B cell (primary cell): ENCODE data around the gene NSUN7. TPM values are rescaled to one million over a fixed set of nuclear protein-coding genes. Genes with fewer than 3 reads are reported as not detected.

Experiments
- ATAC-seq: fragments of 200-7000 bp; cut with Tn5 transposase; one replicate; pipeline ENCODE4 v1.10.0; 2021; ENCODE audit warnings: low read depth, mild to moderate bottlenecking, moderate number of reproducible peaks, moderate library complexity
- CTCF ChIA-PET: fragments of 350-600 bp; sonication (Branson Sonifier 250); formaldehyde crosslinking; loops from one replicate; lab custom pipeline; 2021; ENCODE audit warnings: antibody characterized with exemption, inconsistent platforms; lab: Charles Lee
- POLR2A ChIA-PET: fragments of 350-600 bp; sonication (Branson Sonifier 250); formaldehyde crosslinking; loops from one replicate; lab custom pipeline; 2021; ENCODE audit warnings: antibody characterized with exemption; lab: Charles Lee
- DNase-seq: peaks from one replicate; pipeline ENCODE4 v3.0.0; 2013
- H2AFZ ChIP-seq: 2 replicates; pipeline ENCODE4 v1.6.1; 2012; ENCODE audit warnings: mild to moderate bottlenecking, low read depth, low read length; ENCODE audit not compliant: insufficient read depth, poor library complexity, severe bottlenecking
- H3K27ac ChIP-seq, 2 donors: 1 replicate in 1 of 2; 2 replicates in 1 of 2; pipeline ENCODE4 v1.5.1; 2012 to 2013; ENCODE audit warnings: low read length in 2 of 2, mild to moderate bottlenecking in 2 of 2, moderate library complexity in 1 of 2
- H3K27me3 ChIP-seq, 4 experiments: fragments of 200-600 bp in 1 of 4; sonication (generic) in 1 of 4; replicated peaks in 1 of 4; 1 replicate in 2 of 4; 2 replicates in 2 of 4; pipeline versions ENCODE4 v1.6.1 to v1.7.0; 2013 to 2016; ENCODE audit warnings: low read length in 3 of 4, mild to moderate bottlenecking in 2 of 4, mixed read lengths in 1 of 4, moderate library complexity in 1 of 4; ENCODE audit not compliant: insufficient read depth in 4 of 4, control insufficient read depth in 3 of 4; ENCODE audit errors: control extremely low read depth in 1 of 4
- H3K36me3 ChIP-seq, 2 experiments: replicated peaks in 1 of 2; 1 replicate in 1 of 2; 2 replicates in 1 of 2; pipeline versions ENCODE4 v1.6.1 to v1.7.1; 2013; ENCODE audit warnings: low read length in 1 of 2; ENCODE audit not compliant: insufficient read depth in 2 of 2, control insufficient read depth in 1 of 2; ENCODE audit errors: control extremely low read depth in 1 of 2, extremely low read depth in 1 of 2
- H3K4me1 ChIP-seq, 2 donors: fragments of 200-600 bp in 1 of 2; sonication (generic) in 1 of 2; 1 replicate in 1 of 2; 2 replicates in 1 of 2; pipeline versions ENCODE4 v1.5.1 to v1.6.1; 2013 to 2017; ENCODE audit warnings: low read length in 2 of 2; ENCODE audit not compliant: control insufficient read depth in 2 of 2, insufficient read depth in 2 of 2
- H3K4me2 ChIP-seq: replicated peaks from 2 replicates; pipeline ENCODE3; 2012; ENCODE audit warnings: mild to moderate bottlenecking, low read depth, low read length; ENCODE audit not compliant: poor library complexity, severe bottlenecking
- H3K4me3 ChIP-seq, 5 experiments: fragments of 200-600 bp in 1 of 5; sonication (generic) in 1 of 5; 1 replicate in 3 of 5; 2 replicates in 2 of 5; pipeline versions ENCODE4 v1.5.1 to v1.7.0; 2011 to 2016; ENCODE audit warnings: low read length in 4 of 5, mild to moderate bottlenecking in 4 of 5, low read depth in 2 of 5, control low read depth in 1 of 5, moderate library complexity in 1 of 5; ENCODE audit not compliant: insufficient read depth in 1 of 5; ENCODE audit errors: control extremely low read depth in 1 of 5, extremely low read depth in 1 of 5
- H3K79me2 ChIP-seq: fragments of 200-600 bp; sonication (generic); one replicate; pipeline ENCODE4 v1.6.0; 2016; ENCODE audit warnings: low read length; ENCODE audit not compliant: control insufficient read depth, insufficient read depth
- H3K9ac ChIP-seq: fragments of 200-600 bp; sonication (generic); 2 replicates; pipeline ENCODE4 v1.6.1; 2017; ENCODE audit warnings: mild to moderate bottlenecking, low read length, moderate library complexity
- H3K9me3 ChIP-seq, 3 donors: one replicate each; pipeline versions ENCODE4 v1.6.1 to v1.7.1; 2013; ENCODE audit warnings: low read length in 2 of 3; ENCODE audit not compliant: control insufficient read depth in 2 of 3, insufficient read depth in 1 of 3; ENCODE audit errors: control extremely low read depth in 1 of 3
- H4K20me1 ChIP-seq: 2 replicates; pipeline ENCODE4 v1.6.0; 2012; ENCODE audit warnings: mild to moderate bottlenecking, low read length; ENCODE audit not compliant: insufficient read depth, control insufficient read depth, poor library complexity, severe bottlenecking
- H3K27ac Mint-ChIP-seq: one replicate; pipeline ENCODE4 v1.8.0; 2021; ENCODE audit warnings: mixed read lengths
- H3K27me3 Mint-ChIP-seq: one replicate; pipeline ENCODE4 v1.8.0; 2021; ENCODE audit warnings: mixed read lengths
- H3K4me1 Mint-ChIP-seq: one replicate; pipeline ENCODE4 v1.8.0; 2021; ENCODE audit warnings: mixed read lengths
- H3K4me3 Mint-ChIP-seq: one replicate; pipeline ENCODE4 v1.8.0; 2021; ENCODE audit warnings: mixed read lengths
- H3K9me3 Mint-ChIP-seq: one replicate; pipeline ENCODE4 v1.8.0; 2022; ENCODE audit warnings: mixed read lengths; ENCODE audit not compliant: insufficient read depth
- EZH2 ChIP-seq: IDR thresholded peaks from 2 replicates; pipeline ENCODE4 v1.6.1; 2012; ENCODE audit warnings: borderline replicate concordance, low read depth, mild to moderate bottlenecking, moderate library complexity, low read length; ENCODE audit not compliant: insufficient read depth, poor library complexity, severe bottlenecking
- WGBS: methylation state at CpG from one replicate; pipeline ENCODE4 v1.1.5; 2013; ENCODE audit warnings: missing lambda C conversion rate; ENCODE audit not compliant: insufficient coverage; 5-methylcytosine and 5-hydroxymethylcytosine counted together
- intact Hi-C: fragments of 100-400 bp; cut with micrococcal nuclease; formaldehyde crosslinking; loops from one replicate; pipeline ENCODE4 v1.10.0; 2022
- polyA plus RNA-seq: library from polyadenylated mRNA; depleted of rRNA; stranded (reverse); fragments of >200 nt; gene quantifications from 2 replicates; pipeline ENCODE4 v1.2.3, GENCODE V29; 2012
- total RNA-seq, 2 donors: library from RNA; stranded (reverse); fragments of 120-200 nt in 1 of 2; gene quantifications; 1 replicate in 1 of 2; 2 replicates in 1 of 2; pipeline versions ENCODE4 v1.2.3 to v1.2.4, GENCODE V29; 2013 to 2022
- TF ChIP-seq, protein P1 (sequence below): fragments of 200-600 bp; IDR thresholded peaks from one replicate; pipeline ENCODE4 v1.8.0; 2022; ENCODE audit warnings: antibody characterized with exemption, mild to moderate bottlenecking

NSUN7 gene
- total and polyA plus RNA-seq, 2 donors (not counting 1 experiment from before 2014, with no cell fraction given): 0.75 to 29.8 TPM

DNA sequence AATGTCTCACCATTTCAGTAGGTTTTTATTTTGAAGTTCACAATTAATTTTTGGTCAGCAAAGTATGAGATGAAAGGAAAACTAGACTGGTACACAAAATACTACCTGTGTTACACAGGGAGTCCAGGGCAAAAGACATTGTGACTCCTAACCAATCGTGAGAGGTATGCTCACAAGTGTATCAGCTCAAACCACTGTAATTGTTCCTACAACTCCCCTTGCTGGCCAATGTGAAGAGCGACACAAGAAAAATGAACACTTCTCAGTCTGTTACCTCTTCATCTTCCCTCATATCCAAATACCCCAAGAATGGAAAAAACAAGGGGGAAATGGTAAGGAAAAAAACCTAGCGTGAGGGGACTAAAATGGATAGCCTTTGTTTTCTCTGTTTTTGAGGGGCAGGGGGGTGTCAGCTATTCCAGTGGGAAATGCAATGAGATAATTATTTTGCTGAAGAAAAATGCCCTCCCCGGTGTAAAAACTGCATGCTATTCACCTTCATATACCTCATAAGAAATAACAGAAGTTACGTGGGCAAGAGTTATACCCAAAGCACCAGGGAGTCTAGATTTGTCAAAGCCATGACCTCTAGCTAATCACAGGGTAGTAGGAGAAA lies 30.6 kb upstream of the NSUN7 start:
- TF ChIP-seq, protein P1, sequence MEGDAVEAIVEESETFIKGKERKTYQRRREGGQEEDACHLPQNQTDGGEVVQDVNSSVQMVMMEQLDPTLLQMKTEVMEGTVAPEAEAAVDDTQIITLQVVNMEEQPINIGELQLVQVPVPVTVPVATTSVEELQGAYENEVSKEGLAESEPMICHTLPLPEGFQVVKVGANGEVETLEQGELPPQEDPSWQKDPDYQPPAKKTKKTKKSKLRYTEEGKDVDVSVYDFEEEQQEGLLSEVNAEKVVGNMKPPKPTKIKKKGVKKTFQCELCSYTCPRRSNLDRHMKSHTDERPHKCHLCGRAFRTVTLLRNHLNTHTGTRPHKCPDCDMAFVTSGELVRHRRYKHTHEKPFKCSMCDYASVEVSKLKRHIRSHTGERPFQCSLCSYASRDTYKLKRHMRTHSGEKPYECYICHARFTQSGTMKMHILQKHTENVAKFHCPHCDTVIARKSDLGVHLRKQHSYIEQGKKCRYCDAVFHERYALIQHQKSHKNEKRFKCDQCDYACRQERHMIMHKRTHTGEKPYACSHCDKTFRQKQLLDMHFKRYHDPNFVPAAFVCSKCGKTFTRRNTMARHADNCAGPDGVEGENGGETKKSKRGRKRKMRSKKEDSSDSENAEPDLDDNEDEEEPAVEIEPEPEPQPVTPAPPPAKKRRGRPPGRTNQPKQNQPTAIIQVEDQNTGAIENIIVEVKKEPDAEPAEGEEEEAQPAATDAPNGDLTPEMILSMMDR: no peak
- no peak for TF ChIP-seq EZH2
- no peaks in the 10 kb centered on the region for H3K9me3 ChIP-seq
- intact Hi-C loops: loop anchor here (10.0 kb wide), 2 partner anchors 94 to 394 kb away; partner anchors contain the start of gene RBM47
- no peaks in the 10 kb centered on the region for H3K36me3 ChIP-seq
- Mint-ChIP-seq H3K27me3 (no peaks in the 10 kb centered on the region), H3K9me3 (no peaks in the 10 kb centered on the region), H3K27ac (no peak overlapping the region), H3K4me1 (peaks cover 8% of the 10 kb centered on the region), H3K4me3 (no peak overlapping the region)
- no CpG with 5 or more reads among the region's 5 CpGs for WGBS
- H3K79me2 ChIP-seq: no peaks in the 10 kb centered on the region
- POLR2A ChIA-PET: no interaction called here
- no peak overlapping the region for H3K4me2 ChIP-seq
- H3K4me3 ChIP-seq: no peak overlapping the region
- no peak overlapping the region for H3K9ac ChIP-seq
- H2AFZ ChIP-seq: no peak overlapping the region
- DNase-seq (peak; percentile 41), ATAC-seq (no peak)
- H3K27ac ChIP-seq: no peak overlapping the region
- CTCF ChIA-PET: interaction anchor here (0.5 to 2.5 kb wide), 9 partner anchors 214 to 1435 kb away, joined by 3 to 9 read pairs (median 3); no protein-coding TSS in a partner anchor
- no peaks in the 10 kb centered on the region for H3K27me3 ChIP-seq
- H3K4me1 ChIP-seq: peaks cover 21 to 30% of the 10 kb centered on the region in 2 donors
- no peaks in the 10 kb centered on the region for H4K20me1 ChIP-seq

DNA sequence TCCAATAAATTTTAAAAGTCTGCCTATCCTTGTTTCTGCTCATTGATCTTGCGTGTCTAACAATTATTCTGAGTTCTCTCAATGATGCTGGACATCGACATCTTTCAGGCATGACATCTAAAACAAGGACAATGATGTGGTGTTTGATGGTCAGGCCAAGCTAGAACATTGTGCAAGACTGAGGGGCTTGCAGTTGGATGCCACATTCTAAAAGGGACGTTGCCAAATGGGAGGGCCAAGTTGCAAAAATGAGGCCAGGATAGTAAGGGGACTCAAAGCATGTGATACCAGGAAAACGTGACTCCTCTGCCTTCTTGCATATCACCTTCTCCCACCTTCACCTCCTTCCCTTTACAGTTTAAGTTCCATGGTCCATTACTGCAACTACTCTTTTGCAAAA lies 29.4 kb upstream of the NSUN7 start:
- H3K4me3 ChIP-seq: no peak overlapping the region
- H3K27me3 Mint-ChIP-seq: no peaks in the 10 kb centered on the region
- peak overlapping the region; percentile 24 for H2AFZ ChIP-seq
- H3K36me3 ChIP-seq: no peaks in the 10 kb centered on the region
- DNase-seq (no peak), ATAC-seq (no peak)
- H3K9me3 Mint-ChIP-seq: no peaks in the 10 kb centered on the region
- no peaks in the 10 kb centered on the region for H3K79me2 ChIP-seq
- H3K27me3 ChIP-seq: no peaks in the 10 kb centered on the region
- intact Hi-C loops: loop anchor here (5.0 kb wide), 1 partner anchor 168 kb away; no protein-coding TSS in a partner anchor
- H3K4me2 ChIP-seq: no peak overlapping the region
- ChIA-PET CTCF (interaction anchor here (0.9 to 2.5 kb wide), 4 partner anchors 177 to 414 kb away, joined by 3 to 8 read pairs (median 4); no protein-coding TSS in a partner anchor), POLR2A (no interaction called here)
- H4K20me1 ChIP-seq: no peaks in the 10 kb centered on the region
- H3K9ac ChIP-seq: no peak overlapping the region
- no peaks in the 10 kb centered on the region for H3K9me3 ChIP-seq
- peaks cover 8% of the 10 kb centered on the region for H3K4me1 Mint-ChIP-seq
- TF ChIP-seq, protein P1: no peak
- TF ChIP-seq EZH2: no peak
- no peak overlapping the region for H3K27ac ChIP-seq
- 89% methylated on average over 4 of the region's 4 CpGs for WGBS
- H3K4me3 Mint-ChIP-seq: no peak overlapping the region
- H3K4me1 ChIP-seq: peaks cover 21 to 30% of the 10 kb centered on the region in 2 donors
- H3K27ac Mint-ChIP-seq: peak overlapping the region; percentile 37
